Keratinocyte (primary cell): Measurements from ENCODE around the gene NR1H3. TPM values are rescaled to one million over a fixed set of nuclear protein-coding genes. Genes with fewer than 3 reads are reported as not detected.

ENCODE experiments used
- DNase-seq: peaks from one replicate; pipeline ENCODE4 v3.0.0-alpha.2; 2011; ENCODE audit warnings: low read depth, missing footprints, low spot score
- FAIRE-seq: peaks from 2 replicates; lab custom pipeline; 2011; peaks lifted over from hg19 to GRCh38; lab: Jason Lieb, UNC
- H2AFZ ChIP-seq: 2 replicates; pipeline ENCODE4 v1.6.0; 2012; ENCODE audit warnings: low read length, control low read depth, inconsistent platforms; ENCODE audit not compliant: control insufficient read depth
- H3K27ac ChIP-seq: 2 replicates; pipeline ENCODE4 v1.5.1; 2011; ENCODE audit warnings: low read length; ENCODE audit not compliant: control insufficient read depth, insufficient read depth
- H3K27me3 ChIP-seq: 3 replicates; pipeline ENCODE4 v1.6.0; 2011; ENCODE audit warnings: low read length; ENCODE audit not compliant: control insufficient read depth, insufficient read depth; ENCODE audit errors: extremely low read depth
- H3K36me3 ChIP-seq, 2 experiments: 2 replicates in 1 of 2; 3 replicates in 1 of 2; pipeline ENCODE4 v1.5.1; 2011; ENCODE audit warnings: low read length in 2 of 2, mild to moderate bottlenecking in 1 of 2; ENCODE audit not compliant: control insufficient read depth in 2 of 2, insufficient read depth in 2 of 2; ENCODE audit errors: extremely low read depth in 1 of 2
- H3K4me1 ChIP-seq: 3 replicates; pipeline ENCODE4 v1.5.1; 2011; ENCODE audit warnings: low read length; ENCODE audit not compliant: control insufficient read depth, insufficient read depth; ENCODE audit errors: extremely low read depth
- H3K4me2 ChIP-seq: 3 replicates; pipeline ENCODE4 v1.6.0; 2011; ENCODE audit warnings: low read depth, low read length; ENCODE audit not compliant: control insufficient read depth, insufficient read depth; ENCODE audit errors: extremely low read depth
- H3K4me3 ChIP-seq, 3 experiments: fragments of 200-600 bp in 1 of 3; sonication (generic) in 1 of 3; 2 replicates in 2 of 3; 3 replicates in 1 of 3; pipeline ENCODE4 v1.5.1; 2011 to 2016; ENCODE audit warnings: low read length in 3 of 3, mild to moderate bottlenecking in 3 of 3, control low read depth in 2 of 3, inconsistent platforms in 1 of 3, low read depth in 1 of 3, mixed read lengths in 1 of 3, mixed run types in 1 of 3, moderate library complexity in 1 of 3; ENCODE audit not compliant: control insufficient read depth in 2 of 3, insufficient read depth in 2 of 3; ENCODE audit errors: extremely low read depth in 1 of 3
- H3K79me2 ChIP-seq: 2 replicates; pipeline ENCODE4 v1.6.0; 2012; ENCODE audit warnings: low read length; ENCODE audit not compliant: control insufficient read depth, insufficient read depth
- H3K9ac ChIP-seq: 3 replicates; pipeline ENCODE4 v1.6.0; 2011; ENCODE audit warnings: low read length; ENCODE audit not compliant: control insufficient read depth, insufficient read depth; ENCODE audit errors: extremely low read depth
- H3K9me1 ChIP-seq: 3 replicates; pipeline ENCODE4 v1.6.0; 2011; ENCODE audit warnings: low read length; ENCODE audit not compliant: control insufficient read depth, insufficient read depth; ENCODE audit errors: extremely low read depth
- H3K9me3 ChIP-seq: 2 replicates; pipeline ENCODE4 v1.5.1; 2012; ENCODE audit warnings: low read depth, low read length; ENCODE audit not compliant: control insufficient read depth
- H4K20me1 ChIP-seq: 3 replicates; pipeline ENCODE4 v1.6.0; 2011; ENCODE audit warnings: low read length; ENCODE audit not compliant: control insufficient read depth, insufficient read depth; ENCODE audit errors: extremely low read depth
- CTCF ChIP-seq, 3 experiments: IDR thresholded peaks in 1 of 3; conservative IDR thresholded peaks in 1 of 3; optimal IDR thresholded peaks in 1 of 3; 2 replicates in 2 of 3; 3 replicates in 1 of 3; pipeline versions ENCODE3 to v1.5.1; 2011; ENCODE audit warnings: low read length in 3 of 3, mild to moderate bottlenecking in 3 of 3, moderate library complexity in 2 of 3, control low read depth in 1 of 3, inconsistent platforms in 1 of 3; ENCODE audit not compliant: insufficient read depth in 2 of 3; ENCODE audit errors: extremely low read depth in 1 of 3
- EZH2 ChIP-seq: IDR thresholded peaks from one replicate; pipeline ENCODE4 v1.6.1; 2012; ENCODE audit warnings: inconsistent platforms, mild to moderate bottlenecking, low read length, moderate library complexity
- dilution Hi-C: fragments of 300-500 bp; cut with MboI; formaldehyde crosslinking; loops from one replicate; pipeline ENCODE4 v1.7.0; 2020; ENCODE audit warnings: low sequenced_read_pairs; ENCODE audit not compliant: extremely low pct_ligation_motif_present
- polyA plus RNA-seq, 5 experiments: library from polyadenylated mRNA; depleted of rRNA in 3 of 5; stranded (reverse) in 3 of 5; stranded (forward) in 1 of 5; unstranded in 1 of 5; fragments of >200 nt; gene quantifications; 1 replicate in 1 of 5; 2 replicates in 3 of 5; 3 replicates in 1 of 5; pipeline versions ENCODE4 v1.2.1 to v1.2.3, GENCODE V29; 2011 to 2012; ENCODE audit warnings: missing spikeins in 2 of 5, low read depth in 1 of 5, low replicate concordance in 1 of 5

NR1H3 gene
- polyA plus RNA-seq, 1 donor (not counting 4 experiments of a cell fraction or from before 2014, with no cell fraction given), result 9.1 TPM

GRCh38 chr11:47247502-47247901 is 10.3 kb upstream of the NR1H3 start:
- H3K27ac ChIP-seq, result no peak overlapping the region
- H3K9me1 ChIP-seq, result no peaks in the 10 kb centered on the region
- H3K4me3 ChIP-seq, result no peak overlapping the region
- H3K4me2 ChIP-seq, result peak overlapping the region; percentile 88
- peaks cover 12% of the 10 kb centered on the region for H3K4me1 ChIP-seq
- H2AFZ ChIP-seq, result no peak overlapping the region
- no peaks in the 10 kb centered on the region for H3K9me3 ChIP-seq
- H3K9ac ChIP-seq, result no peak overlapping the region
- no peaks in the 10 kb centered on the region for H3K27me3 ChIP-seq
- dilution Hi-C loops, result no loop called here
- TF ChIP-seq CTCF (optimal IDR thresholded peaks at IDR 0.05 in 1 of 3, IDR thresholded peaks at IDR 0.05 in 1 of 3, conservative IDR thresholded peaks at IDR 0.05 in 1 of 3; ENCODE audit: extremely low read depth in 1 of 3, insufficient read depth in 2 of 3, low read length in 3 of 3) (no peak), EZH2 (no peak)
- H3K79me2 ChIP-seq, result peaks cover 16% of the 10 kb centered on the region
- peaks cover 8 to 20% of the 10 kb centered on the region in 2 experiments for H3K36me3 ChIP-seq
- DNase-seq (no peak), FAIRE-seq (no peak)
- no peaks in the 10 kb centered on the region for H4K20me1 ChIP-seq

DNA sequence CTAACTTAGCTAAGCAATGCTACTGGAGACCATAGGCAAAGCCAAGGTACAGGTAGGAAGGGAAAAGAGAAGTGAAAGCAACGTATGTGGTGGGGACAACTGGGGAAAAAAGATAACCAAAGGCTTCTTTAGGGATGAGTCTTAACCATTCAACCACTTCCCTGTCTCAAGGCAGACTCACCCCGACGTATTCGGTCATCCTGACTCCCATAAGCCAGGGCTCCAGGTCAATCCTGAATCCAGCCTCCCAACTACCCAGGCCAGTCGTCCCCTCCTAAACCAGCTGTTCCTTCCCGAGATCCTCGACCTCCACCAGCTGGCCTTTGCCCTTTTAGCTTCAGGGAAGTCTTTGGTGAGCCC is 9.5 kb upstream of the NR1H3 start:
- Histone ChIP-seq H3K79me2 (peaks cover 16% of the 10 kb centered on the region), H4K20me1 (no peaks in the 10 kb centered on the region), H2AFZ (peak overlapping the region; percentile 92), H3K9me1 (no peaks in the 10 kb centered on the region), H3K27ac (peak overlapping the region; percentile 90), H3K4me3 (peak overlapping the region; percentile 79 to 93 (median 92)), H3K27me3 (no peaks in the 10 kb centered on the region), H3K4me2 (peak overlapping the region; percentile 88), H3K9me3 (no peaks in the 10 kb centered on the region), H3K9ac (peak overlapping the region; percentile 85), H3K36me3 (peaks cover 7 to 16% of the 10 kb centered on the region in 2 experiments), H3K4me1 (peaks cover 12% of the 10 kb centered on the region)
- TF ChIP-seq CTCF (optimal IDR thresholded peaks at IDR 0.05 in 1 of 3, IDR thresholded peaks at IDR 0.05 in 1 of 3, conservative IDR thresholded peaks at IDR 0.05 in 1 of 3; ENCODE audit: extremely low read depth in 1 of 3, insufficient read depth in 2 of 3, low read length in 3 of 3) (no peak), EZH2 (no peak)
- FAIRE-seq, result no peak
- DNase-seq, result no peak
- dilution Hi-C loops, result no loop called here
